Immature natural killer cell (primary cell): Measurements from ENCODE around the gene FBXO21. TPM values are rescaled to one million over a fixed set of nuclear protein-coding genes. Genes with fewer than 3 reads are reported as not detected.
A peak's percentile ranks its signal among the peaks of the same experiment; 100 is the strongest.

Experiments
- DNase-seq, 3 donors: peaks; one replicate each; pipeline ENCODE4 v3.0.0; 2022; ENCODE audit warnings: mixed read lengths in 1 of 3
- H3K27ac Mint-ChIP-seq, 6 donors: one replicate each; pipeline ENCODE4 v1.8.0; 2020; ENCODE audit warnings: mixed read lengths in 6 of 6, mild to moderate bottlenecking in 5 of 6, inconsistent platforms in 4 of 6, moderate library complexity in 3 of 6
- H3K27me3 Mint-ChIP-seq, 3 donors: one replicate each; pipeline ENCODE4 v1.8.0; 2020 to 2021; ENCODE audit warnings: low read depth in 3 of 3, mild to moderate bottlenecking in 3 of 3, mixed read lengths in 3 of 3, moderate library complexity in 3 of 3, inconsistent platforms in 1 of 3
- H3K36me3 Mint-ChIP-seq, 3 donors: one replicate each; pipeline ENCODE4 v1.8.0; 2020; ENCODE audit warnings: mixed read lengths in 3 of 3, inconsistent platforms in 2 of 3, mild to moderate bottlenecking in 2 of 3
- H3K4me1 Mint-ChIP-seq, 2 donors: one replicate each; pipeline ENCODE4 v1.8.0; 2020; ENCODE audit warnings: inconsistent platforms in 2 of 2, mild to moderate bottlenecking in 2 of 2, mixed read lengths in 2 of 2, moderate library complexity in 1 of 2
- H3K4me3 Mint-ChIP-seq, 5 donors: one replicate each; pipeline ENCODE4 v1.8.0; 2020; ENCODE audit warnings: mild to moderate bottlenecking in 5 of 5, mixed read lengths in 5 of 5, inconsistent platforms in 3 of 5, moderate library complexity in 3 of 5
- H3K9me3 Mint-ChIP-seq, 6 donors: one replicate each; pipeline ENCODE4 v1.8.0; 2020; ENCODE audit warnings: mild to moderate bottlenecking in 6 of 6, mixed read lengths in 6 of 6, inconsistent platforms in 4 of 6, moderate library complexity in 3 of 6
- polyA plus RNA-seq, 3 donors: library from polyadenylated mRNA; unstranded; fragments of 300-500 nt; fragmentation: Illumina TruSeq; gene quantifications; one replicate each; pipeline ENCODE4 v1.2.3, GENCODE V29; 2021

Gene FBXO21
- polyA plus RNA-seq, 3 donors from 2014 or later: 32.2 to 52.7 (median 49.2) TPM

- peak; percentile 52 to 56 (median 53) for DNase-seq
- Mint-ChIP-seq H3K9me3 (no peaks in the 10 kb centered on the region), H3K36me3 (no peaks in the 10 kb centered on the region), H3K27me3 (peaks cover 0 to 2% (median 2%) of the 10 kb centered on the region in 3 donors), H3K4me1 (peaks cover 12% of the 10 kb centered on the region in 2 donors), H3K4me3 (peak overlapping the region; percentile 8 to 49 (median 36)), H3K27ac (peak overlapping the region; percentile 7 to 81 (median 40))
Observed at GRCh38 chr12:117134059-117134458, 56.2 kb downstream of the FBXO21 start.

DNA sequence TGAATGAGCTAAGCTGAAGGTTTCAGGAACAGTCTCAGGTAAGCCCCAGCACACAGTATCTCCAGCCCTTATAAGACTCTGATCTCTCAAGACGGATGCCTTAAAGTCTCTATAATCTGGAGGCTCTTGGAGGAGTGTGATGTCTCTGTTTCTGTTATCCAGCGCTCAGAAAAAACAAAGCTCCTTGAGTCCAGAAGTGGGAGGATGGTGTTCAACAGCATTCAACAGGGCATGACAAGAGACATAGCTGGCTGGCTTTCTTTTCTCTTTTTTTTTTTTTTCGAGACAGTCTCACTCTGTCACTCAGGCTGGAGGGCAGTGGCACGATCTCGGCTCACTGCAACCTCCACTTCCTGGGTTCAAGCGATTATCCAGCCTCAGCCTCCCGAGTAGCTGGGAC lies 59.5 kb downstream of the FBXO21 start:
- no peaks in the 10 kb centered on the region for H3K36me3 Mint-ChIP-seq
- DNase-seq: no peak
- H3K27me3 Mint-ChIP-seq: peaks cover 0 to 2% (median 2%) of the 10 kb centered on the region in 3 donors
- no peak overlapping the region for H3K4me3 Mint-ChIP-seq
- peaks cover 12% of the 10 kb centered on the region in 2 donors for H3K4me1 Mint-ChIP-seq
- H3K27ac Mint-ChIP-seq: no peak overlapping the region
- no peaks in the 10 kb centered on the region for H3K9me3 Mint-ChIP-seq

DNA sequence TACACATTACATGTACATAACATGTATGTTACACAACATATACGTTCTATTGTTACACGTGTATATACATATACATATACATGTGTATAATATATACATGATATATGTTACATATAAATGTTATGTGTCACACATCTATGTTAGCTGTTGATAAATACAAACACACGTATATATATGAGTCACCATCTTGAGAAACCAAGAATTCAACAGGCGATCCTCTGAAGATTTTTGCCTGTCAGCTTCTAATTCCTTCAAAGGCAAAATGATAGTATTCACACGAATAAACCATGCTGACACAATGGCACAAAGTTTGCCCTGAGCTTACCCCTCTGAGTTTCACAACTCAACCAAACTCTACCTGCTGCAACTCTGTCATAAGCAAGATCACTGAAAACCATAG lies 60.9 kb downstream of the FBXO21 start:
- H3K4me1 Mint-ChIP-seq: peaks cover 9 to 12% of the 10 kb centered on the region in 2 donors
- peaks cover 0 to 2% (median 2%) of the 10 kb centered on the region in 3 donors for H3K27me3 Mint-ChIP-seq
- H3K4me3 Mint-ChIP-seq: no peak overlapping the region
- DNase-seq: no peak
- no peaks in the 10 kb centered on the region for H3K9me3 Mint-ChIP-seq
- no peaks in the 10 kb centered on the region for H3K36me3 Mint-ChIP-seq
- H3K27ac Mint-ChIP-seq: no peak overlapping the region

DNA sequence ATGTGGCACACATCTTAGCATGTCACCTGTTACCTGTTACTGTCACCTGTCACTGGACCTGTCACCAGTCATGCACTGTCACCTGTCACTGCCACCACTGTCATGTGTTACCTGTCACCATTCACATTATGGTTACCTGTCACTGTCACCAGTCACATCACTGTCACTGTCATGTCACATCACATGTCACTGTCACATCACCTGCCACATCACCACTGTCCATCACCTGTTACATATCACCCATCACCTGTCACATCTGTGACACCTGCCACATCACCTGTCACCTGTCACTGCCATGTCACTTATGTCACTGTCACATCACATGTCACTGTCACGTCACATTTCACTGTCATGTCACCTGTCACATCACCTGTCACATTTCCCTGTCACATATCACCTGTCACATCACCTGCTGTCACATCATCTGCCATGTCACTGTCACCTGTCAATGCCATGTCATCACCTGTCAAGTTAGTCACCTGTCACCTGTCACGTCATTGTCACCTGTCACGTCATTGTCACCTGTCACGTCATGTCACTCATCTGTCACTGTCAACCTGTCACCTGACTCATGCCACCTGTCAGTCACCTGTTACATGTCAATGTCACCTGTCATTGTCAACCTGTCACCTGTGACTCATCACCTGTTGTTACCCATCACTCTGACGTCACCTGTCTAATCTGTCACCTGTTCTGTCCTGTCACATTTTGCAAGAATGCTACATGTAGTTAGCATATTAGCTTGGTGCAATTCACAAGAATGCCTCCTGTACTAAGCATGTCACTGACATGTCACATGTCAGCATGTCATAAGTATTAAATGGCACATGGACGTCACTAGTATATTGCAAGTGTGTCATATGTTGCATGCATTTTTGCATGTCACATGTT lies 62.1 kb downstream of the FBXO21 start:
- H3K36me3 Mint-ChIP-seq: no peaks in the 10 kb centered on the region
- H3K9me3 Mint-ChIP-seq: no peaks in the 10 kb centered on the region
- H3K4me1 Mint-ChIP-seq: no peaks in the 10 kb centered on the region
- no peak overlapping the region for H3K4me3 Mint-ChIP-seq
- H3K27me3 Mint-ChIP-seq: peaks cover 0 to 2% (median 2%) of the 10 kb centered on the region in 3 donors
- peak overlapping the region in 3 of 6 donors; percentile 60 to 74 (median 68) for H3K27ac Mint-ChIP-seq
- no peak for DNase-seq

DNA sequence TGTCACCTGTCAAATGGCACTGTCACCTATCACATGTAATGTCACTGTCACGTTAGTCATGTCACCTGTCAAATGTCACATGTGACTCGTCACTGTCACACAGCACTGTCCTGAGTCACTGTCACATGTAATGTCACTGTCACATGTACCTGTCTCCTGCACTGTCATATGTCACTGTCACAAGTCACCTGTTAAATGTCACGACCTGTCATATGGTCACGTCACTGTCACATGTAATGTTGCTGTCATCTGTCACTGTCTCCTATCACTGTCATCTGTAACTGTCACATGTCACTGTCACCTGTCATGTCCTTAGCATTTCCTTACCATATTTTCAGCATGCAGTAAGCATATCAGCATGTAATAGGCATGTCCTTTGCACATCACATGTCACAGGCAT lies 63.9 kb downstream of the FBXO21 start:
- peaks cover 0 to 2% (median 2%) of the 10 kb centered on the region in 3 donors for H3K27me3 Mint-ChIP-seq
- DNase-seq: no peak
- H3K9me3 Mint-ChIP-seq: no peaks in the 10 kb centered on the region
- no peaks in the 10 kb centered on the region for H3K4me1 Mint-ChIP-seq
- no peak overlapping the region for H3K4me3 Mint-ChIP-seq
- no peak overlapping the region for H3K27ac Mint-ChIP-seq
- no peaks in the 10 kb centered on the region for H3K36me3 Mint-ChIP-seq

DNA sequence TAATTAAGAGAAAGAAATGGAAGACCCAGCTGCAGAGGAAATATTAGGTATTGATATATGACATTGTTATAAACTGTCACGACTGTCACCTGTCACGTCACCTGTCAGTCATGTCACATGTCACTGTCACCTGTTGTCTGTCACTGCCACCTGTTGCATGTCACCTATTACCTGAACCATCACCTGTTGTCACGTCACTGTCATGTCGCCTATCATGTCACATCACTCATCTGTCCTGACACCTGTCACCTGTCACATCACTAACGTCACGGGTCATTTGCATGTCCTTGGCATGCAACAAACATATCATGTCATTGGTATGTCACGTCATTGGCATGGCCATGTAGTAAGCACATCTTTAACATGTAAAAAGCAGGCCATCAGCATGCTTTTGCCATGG lies 64.5 kb downstream of the FBXO21 start:
- no peak for DNase-seq
- Mint-ChIP-seq H3K9me3 (no peaks in the 10 kb centered on the region), H3K27ac (no peak overlapping the region), H3K27me3 (peaks cover 0 to 2% (median 2%) of the 10 kb centered on the region in 3 donors), H3K4me1 (no peaks in the 10 kb centered on the region), H3K4me3 (no peak overlapping the region), H3K36me3 (no peaks in the 10 kb centered on the region)

- Mint-ChIP-seq H3K36me3 (no peaks in the 10 kb centered on the region), H3K4me3 (no peak overlapping the region), H3K9me3 (no peaks in the 10 kb centered on the region), H3K4me1 (no peaks in the 10 kb centered on the region), H3K27me3 (peaks cover 0 to 2% (median 2%) of the 10 kb centered on the region in 3 donors), H3K27ac (no peak overlapping the region)
- DNase-seq: no peak
Observed at GRCh38 chr12:117125272-117125613, 65.0 kb downstream of the FBXO21 start.

DNA sequence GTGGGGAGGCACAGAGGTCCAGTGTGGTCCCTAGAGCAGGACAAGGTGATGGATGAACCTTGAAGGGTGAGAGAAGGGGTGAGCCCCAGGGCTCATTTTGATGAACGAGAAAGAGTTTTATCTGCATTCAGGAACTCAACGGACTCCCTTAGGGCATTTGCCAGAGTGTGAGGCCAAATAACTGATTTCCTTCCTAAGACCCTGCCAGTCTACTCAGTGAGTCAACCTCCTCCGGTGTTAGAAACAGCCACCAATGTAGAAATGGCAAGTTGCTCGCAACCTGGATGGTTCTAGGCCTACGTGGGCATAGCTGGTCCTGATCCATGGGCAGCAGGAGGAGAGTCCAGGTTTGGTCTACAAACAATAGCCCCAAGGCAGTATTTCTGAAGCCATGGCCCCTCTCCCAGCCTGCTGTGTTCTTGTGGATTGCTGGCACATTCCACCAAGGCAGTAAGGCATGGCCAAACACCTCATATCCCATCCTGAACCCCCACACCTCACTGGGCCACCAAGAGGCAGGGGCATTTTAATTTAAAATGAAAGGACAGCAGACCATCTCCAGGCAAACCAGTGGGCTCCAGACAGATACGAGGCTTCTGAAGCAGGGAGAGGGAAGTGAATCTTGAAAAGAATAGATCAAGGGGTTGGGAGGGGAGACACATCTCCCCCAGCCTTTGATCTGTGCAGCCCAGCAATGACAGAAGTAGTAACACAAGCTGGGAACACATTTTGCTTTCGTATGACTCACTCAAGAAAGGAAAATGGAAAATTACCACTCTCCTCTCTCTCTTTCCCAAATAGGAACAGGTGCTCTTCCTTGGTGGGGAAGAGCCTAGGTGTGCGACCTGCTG lies 65.6 kb downstream of the FBXO21 start:
- H3K36me3 Mint-ChIP-seq: no peaks in the 10 kb centered on the region
- no peak overlapping the region for H3K4me3 Mint-ChIP-seq
- H3K27ac Mint-ChIP-seq: no peak overlapping the region
- peaks cover 0 to 2% (median 2%) of the 10 kb centered on the region in 3 donors for H3K27me3 Mint-ChIP-seq
- peaks cover 3% of the 10 kb centered on the region in 2 donors for H3K4me1 Mint-ChIP-seq
- no peak for DNase-seq
- no peaks in the 10 kb centered on the region for H3K9me3 Mint-ChIP-seq

GRCh38 chr12:117121441-117121840 lies 68.8 kb downstream of the FBXO21 start:
- Mint-ChIP-seq H3K4me1 (peaks cover 7 to 8% of the 10 kb centered on the region in 2 donors), H3K27me3 (peaks cover 0 to 4% (median 2%) of the 10 kb centered on the region in 3 donors), H3K36me3 (no peaks in the 10 kb centered on the region), H3K27ac (no peak overlapping the region), H3K9me3 (no peaks in the 10 kb centered on the region), H3K4me3 (no peak overlapping the region)
- DNase-seq: no peak

- no peak overlapping the region for H3K27ac Mint-ChIP-seq
- peaks cover 7 to 8% of the 10 kb centered on the region in 2 donors for H3K4me1 Mint-ChIP-seq
- DNase-seq: no peak
- H3K36me3 Mint-ChIP-seq: no peaks in the 10 kb centered on the region
- no peaks in the 10 kb centered on the region for H3K9me3 Mint-ChIP-seq
- peaks cover 0 to 4% (median 0%) of the 10 kb centered on the region in 3 donors for H3K27me3 Mint-ChIP-seq
- no peak overlapping the region for H3K4me3 Mint-ChIP-seq
Observed at GRCh38 chr12:117120787-117121186, 69.5 kb downstream of the FBXO21 start.

DNA sequence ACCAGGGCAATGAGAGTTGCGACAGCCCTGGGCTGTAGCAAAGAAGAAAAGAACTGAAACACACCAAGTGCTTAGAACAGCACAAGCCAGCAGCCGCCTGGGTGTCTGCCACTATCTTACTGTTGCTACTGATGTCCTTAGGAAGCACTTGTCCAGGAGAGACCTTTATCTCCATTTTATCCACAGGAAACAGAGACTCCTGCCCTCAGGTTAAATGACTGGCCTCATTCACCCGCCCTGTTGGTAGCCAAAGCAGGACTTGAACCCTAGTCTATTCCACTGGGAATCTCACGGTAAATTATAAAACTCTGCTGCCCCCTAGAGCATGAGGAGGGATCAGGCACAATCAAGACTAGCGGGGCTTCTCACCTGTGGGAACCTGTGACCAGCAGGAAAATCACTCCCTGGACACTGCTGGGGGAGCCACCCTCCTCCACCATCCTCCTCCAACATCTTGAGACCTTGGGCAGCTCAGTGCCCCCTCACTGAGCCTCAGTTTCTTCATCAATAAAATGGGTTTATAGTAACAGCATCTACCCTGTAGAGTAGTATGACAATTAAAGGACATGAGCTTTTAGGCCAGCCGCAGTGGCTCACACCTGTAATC lies 70.6 kb downstream of the FBXO21 start:
- Mint-ChIP-seq H3K9me3 (no peaks in the 10 kb centered on the region), H3K27me3 (peaks cover 0 to 3% (median 0%) of the 10 kb centered on the region in 3 donors), H3K36me3 (no peaks in the 10 kb centered on the region), H3K4me3 (no peak overlapping the region), H3K27ac (no peak overlapping the region), H3K4me1 (peaks cover 7 to 8% of the 10 kb centered on the region in 2 donors)
- peak; percentile 40 to 52 (median 51) for DNase-seq

GRCh38 chr12:117118838-117119591 lies 71.3 kb downstream of the FBXO21 start:
- Mint-ChIP-seq H3K4me1 (peaks cover 7 to 8% of the 10 kb centered on the region in 2 donors), H3K36me3 (no peaks in the 10 kb centered on the region), H3K9me3 (no peaks in the 10 kb centered on the region), H3K27ac (no peak overlapping the region), H3K4me3 (no peak overlapping the region), H3K27me3 (peaks cover 0 to 3% (median 0%) of the 10 kb centered on the region in 3 donors)
- DNase-seq: no peak

- no peak for DNase-seq
- H3K4me3 Mint-ChIP-seq: no peak overlapping the region
- peaks cover 5 to 6% of the 10 kb centered on the region in 2 donors for H3K4me1 Mint-ChIP-seq
- peaks cover 0 to 3% (median 3%) of the 10 kb centered on the region in 3 donors for H3K27me3 Mint-ChIP-seq
- no peak overlapping the region for H3K27ac Mint-ChIP-seq
- no peaks in the 10 kb centered on the region for H3K36me3 Mint-ChIP-seq
- H3K9me3 Mint-ChIP-seq: no peaks in the 10 kb centered on the region
Observed at GRCh38 chr12:117114784-117115183, 75.5 kb downstream of the FBXO21 start.
